KBM-7 (cell line): Measurements from ENCODE around the gene OVAAL.

ENCODE experiments used
- DNase-seq: peaks from one replicate; pipeline ENCODE4 v3.0.0-alpha.2; 2015
- in situ Hi-C: fragments of 300-500 bp; cut with MboI; formaldehyde crosslinking; loops from 2 replicates; pipeline ENCODE4 v1.14.3; 2020; ENCODE audit warnings: low sequenced_read_pairs, low pct_unique_long_range_greater_than_20kb, mixed read lengths

Gene OVAAL

GRCh38 chr1:180595966-180596365 is 37.2 kb downstream of the OVAAL start:
- in situ Hi-C loops, result no loop called here

GRCh38 chr1:180597520-180597919 is 38.8 kb downstream of the OVAAL start:
- DNase-seq, result no peak
- in situ Hi-C loops, result no loop called here

More at GRCh38 chr1:180595966-180596365, 37.2 kb downstream of the OVAAL start:
- DNase-seq, result no peak

- in situ Hi-C loops, result no loop called here
- no peak for DNase-seq
These were observed 39.7 kb downstream of the OVAAL start for GRCh38 chr1:180598333-180598974.

GRCh38 chr1:180600343-180600742 is 41.6 kb downstream of the OVAAL start:
- in situ Hi-C loops, result no loop called here
- DNase-seq, result no peak

GRCh38 chr1:180601512-180601911 is 42.7 kb downstream of the OVAAL start:
- no peak for DNase-seq
- in situ Hi-C loops, result no loop called here

- no peak for DNase-seq
- in situ Hi-C loops, result no loop called here
These were observed 44.6 kb downstream of the OVAAL start for GRCh38 chr1:180603223-180603849.

GRCh38 chr1:180603850-180604226 is 45.1 kb downstream of the OVAAL start:
- in situ Hi-C loops, result no loop called here
- DNase-seq, result no peak

- in situ Hi-C loops, result no loop called here
- no peak for DNase-seq
These were observed 47.4 kb downstream of the OVAAL start for GRCh38 chr1:180606155-180606554.

- no peak for DNase-seq
- in situ Hi-C loops, result no loop called here
These were observed 51.1 kb downstream of the OVAAL start for GRCh38 chr1:180609643-180610555.

GRCh38 chr1:180610556-180611015 is 51.8 kb downstream of the OVAAL start:
- in situ Hi-C loops, result no loop called here
- DNase-seq, result no peak

GRCh38 chr1:180611016-180611930 is 52.5 kb downstream of the OVAAL start:
- peak; percentile 76 for DNase-seq
- in situ Hi-C loops, result no loop called here

GRCh38 chr1:180612632-180613031 is 53.9 kb downstream of the OVAAL start:
- in situ Hi-C loops, result no loop called here
- no peak for DNase-seq

GRCh38 chr1:180614730-180615129 is 56.0 kb downstream of the OVAAL start:
- in situ Hi-C loops, result no loop called here
- DNase-seq, result no peak

- DNase-seq, result no peak
These were observed 56.9 kb downstream of the OVAAL start for GRCh38 chr1:180615493-180616290.

More at GRCh38 chr1:180615493-180616290, 56.9 kb downstream of the OVAAL start:
- in situ Hi-C loops, result no loop called here
